Osteoblast (primary cell): Measurements from ENCODE around the gene AMBRA1. TPM values are rescaled to one million over a fixed set of nuclear protein-coding genes. Genes with fewer than 3 reads are reported as not detected.

Experiments
- DNase-seq: peaks from one replicate; pipeline ENCODE4 v3.0.0; 2011; ENCODE audit warnings: low spot score, mixed read lengths; ENCODE audit not compliant: insufficient read length; ENCODE audit errors: missing footprints
- H2AFZ ChIP-seq: 2 replicates; pipeline ENCODE4 v1.6.0; 2011; ENCODE audit warnings: mild to moderate bottlenecking, low read length
- H3K27ac ChIP-seq: 2 replicates; pipeline ENCODE4 v1.5.1; 2011; ENCODE audit warnings: mild to moderate bottlenecking, low read depth, low read length, moderate library complexity
- H3K27me3 ChIP-seq: 2 replicates; pipeline ENCODE4 v1.6.0; 2012; ENCODE audit warnings: mild to moderate bottlenecking, control low read depth, inconsistent platforms, low read length, moderate library complexity; ENCODE audit not compliant: insufficient read depth
- H3K36me3 ChIP-seq: 2 replicates; pipeline ENCODE4 v1.5.1; 2011; ENCODE audit warnings: mild to moderate bottlenecking, low read length, control low read depth, moderate library complexity; ENCODE audit not compliant: insufficient read depth
- H3K4me1 ChIP-seq: 2 replicates; pipeline ENCODE4 v1.5.1; 2011; ENCODE audit warnings: mild to moderate bottlenecking, low read length, control low read depth, moderate library complexity; ENCODE audit not compliant: insufficient read depth
- H3K4me2 ChIP-seq: 2 replicates; pipeline ENCODE4 v1.6.0; 2011; ENCODE audit warnings: mild to moderate bottlenecking, low read length; ENCODE audit not compliant: insufficient read depth
- H3K4me3 ChIP-seq: fragments of 200-600 bp; sonication (generic); 3 replicates; pipeline ENCODE4 v1.5.1; 2012; ENCODE audit warnings: mild to moderate bottlenecking, low read length, inconsistent platforms; ENCODE audit not compliant: insufficient read depth
- H3K79me2 ChIP-seq: 2 replicates; pipeline ENCODE4 v1.6.0; 2012; ENCODE audit warnings: mild to moderate bottlenecking, low read length, control low read depth, inconsistent platforms; ENCODE audit not compliant: insufficient read depth
- H3K9me3 ChIP-seq: 2 replicates; pipeline ENCODE4 v1.5.1; 2011; ENCODE audit warnings: low read depth, low read length, control low read depth
- H4K20me1 ChIP-seq: 2 replicates; pipeline ENCODE4 v1.6.0; 2012; ENCODE audit warnings: mild to moderate bottlenecking, low read length, control low read depth; ENCODE audit not compliant: insufficient read depth
- CTCF ChIP-seq: IDR thresholded peaks from 2 replicates; pipeline ENCODE4 v1.5.1; 2011; ENCODE audit warnings: mild to moderate bottlenecking, low read depth, low read length, moderate library complexity; ENCODE audit errors: extremely low read depth
- total RNA-seq: library from RNA; depleted of rRNA; stranded (reverse); fragments of >200 nt; gene quantifications from 2 replicates; pipeline ENCODE4 v1.2.3, GENCODE V29; 2012

The AMBRA1 gene
- total RNA-seq, 1 donor, result 29.7 TPM

- DNase-seq, result peak; percentile 91
- Histone ChIP-seq H2AFZ (no peak overlapping the region), H3K4me3 (peak overlapping the region; percentile 68), H3K79me2 (no peaks in the 10 kb centered on the region), H3K27me3 (peaks cover 45% of the 10 kb centered on the region), H3K4me2 (peak overlapping the region; percentile 78), H3K9me3 (no peaks in the 10 kb centered on the region), H3K4me1 (peaks cover 15% of the 10 kb centered on the region), H3K36me3 (no peaks in the 10 kb centered on the region), H4K20me1 (peaks cover 20% of the 10 kb centered on the region), H3K27ac (no peak overlapping the region)
- no peak for TF ChIP-seq CTCF
Observed at GRCh38 chr11:46388619-46389449, 205.0 kb downstream of the AMBRA1 start.

DNA sequence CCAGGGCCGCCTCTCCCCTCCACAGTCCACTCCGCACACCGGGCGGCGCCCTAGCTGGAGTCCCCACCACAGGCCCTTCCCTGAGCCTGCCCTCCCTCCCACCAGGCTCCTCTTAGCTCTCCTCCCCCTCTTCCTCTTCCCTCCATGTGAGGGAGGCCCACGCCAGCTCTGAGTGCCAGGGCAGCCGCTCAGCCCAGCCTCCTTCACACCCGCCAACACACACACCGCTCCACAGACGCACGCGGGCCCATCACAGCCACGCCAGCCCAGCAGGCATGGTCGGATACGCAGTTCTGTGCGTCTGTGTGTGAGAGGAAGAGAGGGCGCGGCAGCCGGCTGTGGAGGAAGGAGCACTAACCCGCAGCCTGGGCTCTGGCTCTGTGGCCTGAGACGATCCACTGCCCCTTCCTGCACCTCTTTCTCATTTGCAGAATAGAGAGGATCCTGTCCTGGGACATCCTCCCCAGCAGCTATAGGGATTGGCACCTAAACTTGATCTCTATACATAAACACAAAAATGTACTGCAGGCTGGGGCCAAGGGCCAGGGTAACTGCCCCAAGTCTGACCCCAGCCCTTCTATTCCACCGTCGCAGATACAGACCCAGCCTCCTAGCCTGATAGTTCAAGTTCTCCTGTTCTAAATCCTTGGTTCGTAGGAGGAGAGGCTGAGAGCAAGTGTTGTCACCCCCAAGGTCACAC, 205.8 kb downstream of the AMBRA1 start:
- Histone ChIP-seq H3K4me2 (no peak overlapping the region), H2AFZ (no peak overlapping the region), H3K27ac (no peak overlapping the region), H3K4me3 (no peak overlapping the region), H3K4me1 (peaks cover 16% of the 10 kb centered on the region), H3K36me3 (no peaks in the 10 kb centered on the region), H4K20me1 (peaks cover 15% of the 10 kb centered on the region), H3K27me3 (peaks cover 45% of the 10 kb centered on the region), H3K9me3 (no peaks in the 10 kb centered on the region), H3K79me2 (no peaks in the 10 kb centered on the region)
- DNase-seq, result peak; percentile 90
- no peak for TF ChIP-seq CTCF

DNA sequence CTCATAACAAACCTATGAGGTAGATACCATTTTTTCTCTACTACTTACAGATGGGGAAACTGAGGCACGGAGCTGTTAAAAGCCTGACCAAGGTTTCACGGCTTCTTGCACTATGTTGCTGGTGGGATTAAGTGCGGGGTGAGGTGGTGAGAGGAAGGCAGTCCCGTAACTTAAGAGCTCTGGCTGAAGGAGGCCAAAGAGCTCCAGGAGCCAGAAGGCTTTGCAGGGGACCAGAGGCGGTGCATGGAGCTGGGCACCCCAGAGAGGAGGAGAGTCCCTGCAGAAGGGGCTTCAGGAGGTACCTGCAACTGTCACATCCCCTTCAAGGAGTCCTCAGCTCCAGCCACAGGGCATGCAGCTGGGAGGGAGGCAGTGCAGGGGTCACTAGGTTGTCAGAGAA, 206.4 kb downstream of the AMBRA1 start:
- H3K79me2 ChIP-seq, result no peaks in the 10 kb centered on the region
- TF ChIP-seq CTCF, result no peak

GRCh38 chr11:46386674-46387073, 207.1 kb downstream of the AMBRA1 start:
- H3K27ac ChIP-seq, result no peak overlapping the region
- no peak overlapping the region for H3K4me2 ChIP-seq
- no peaks in the 10 kb centered on the region for H3K79me2 ChIP-seq
- DNase-seq, result peak; percentile 90
- H4K20me1 ChIP-seq, result peaks cover 12% of the 10 kb centered on the region
- no peak overlapping the region for H3K4me3 ChIP-seq
- H3K9me3 ChIP-seq, result no peaks in the 10 kb centered on the region
- H3K4me1 ChIP-seq, result peaks cover 16% of the 10 kb centered on the region
- no peak overlapping the region for H2AFZ ChIP-seq
- H3K36me3 ChIP-seq, result no peaks in the 10 kb centered on the region
- peaks cover 42% of the 10 kb centered on the region for H3K27me3 ChIP-seq
- no peak for TF ChIP-seq CTCF

More for the DNA sequence above, 206.4 kb downstream of the AMBRA1 start:
- Histone ChIP-seq H3K9me3 (no peaks in the 10 kb centered on the region), H3K27ac (no peak overlapping the region), H4K20me1 (peaks cover 15% of the 10 kb centered on the region), H3K4me3 (no peak overlapping the region), H3K4me1 (peaks cover 17% of the 10 kb centered on the region), H3K27me3 (peaks cover 45% of the 10 kb centered on the region), H3K4me2 (no peak overlapping the region), H2AFZ (no peak overlapping the region), H3K36me3 (no peaks in the 10 kb centered on the region)
- peak; percentile 84 for DNase-seq
